BLaER1 (cell line): ENCODE results near the gene GALNT4.
A peak's percentile ranks its signal among the peaks of the same experiment; 100 is the strongest.

Source experiments
- H3K27ac ChIP-seq: shearing (Covaris generic); formaldehyde crosslinking; 2 replicates; pipeline ENCODE4 v1.8.1; 2022
- H3K27me3 ChIP-seq: shearing (Covaris generic); formaldehyde crosslinking; 2 replicates; pipeline ENCODE4 v1.8.1; 2022
- H3K36me3 ChIP-seq: shearing (Covaris generic); formaldehyde crosslinking; 2 replicates; pipeline ENCODE4 v1.8.1; 2022
- H3K4me1 ChIP-seq: shearing (Covaris generic); formaldehyde crosslinking; 2 replicates; pipeline ENCODE4 v1.8.1; 2022
- H3K4me2 ChIP-seq: shearing (Covaris generic); formaldehyde crosslinking; 2 replicates; pipeline ENCODE4 v1.8.1; 2022
- H3K4me3 ChIP-seq: shearing (Covaris generic); formaldehyde crosslinking; 2 replicates; pipeline ENCODE4 v1.8.1; 2022
- H3K9ac ChIP-seq: shearing (Covaris generic); formaldehyde crosslinking; 2 replicates; pipeline ENCODE4 v1.8.1; 2022
- H3K9me3 ChIP-seq: shearing (Covaris generic); formaldehyde crosslinking; 2 replicates; pipeline ENCODE4 v1.8.1; 2022
- H4K20me1 ChIP-seq: shearing (Covaris generic); formaldehyde crosslinking; 2 replicates; pipeline ENCODE4 v1.8.1; 2022
- Cebpa-rat ChIP-seq: shearing (Covaris generic); IDR thresholded peaks from 2 replicates; pipeline ENCODE4 v1.8.1; 2022

Gene GALNT4

DNA sequence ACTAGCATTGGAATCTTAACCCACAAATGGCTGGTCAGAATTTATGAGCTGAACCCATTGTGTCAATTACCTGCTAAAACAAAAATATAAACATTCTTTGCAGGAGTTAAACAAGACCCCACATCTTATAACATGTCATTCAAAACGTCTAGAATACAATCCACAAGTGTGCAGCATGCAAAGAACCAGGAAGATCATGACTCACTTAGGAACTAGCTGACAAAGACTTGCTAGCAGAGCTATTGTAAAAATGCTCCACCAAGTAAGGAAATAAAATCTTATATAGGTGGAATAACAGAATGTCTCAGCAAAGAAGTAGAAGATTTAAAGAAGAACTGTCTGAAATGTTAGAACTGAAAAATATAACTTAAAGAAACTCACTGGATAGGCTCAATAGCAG, 27.8 kb upstream of the GALNT4 start:
- Histone ChIP-seq H3K9me3 (no peaks in the 10 kb centered on the region), H3K27me3 (no peaks in the 10 kb centered on the region), H3K4me3 (no peak overlapping the region), H3K36me3 (no peaks in the 10 kb centered on the region), H3K4me2 (no peak overlapping the region), H3K4me1 (no peaks in the 10 kb centered on the region), H3K9ac (no peak overlapping the region), H3K27ac (no peak overlapping the region), H4K20me1 (no peaks in the 10 kb centered on the region)
- TF ChIP-seq Cebpa-rat: no peak

- Histone ChIP-seq H3K27ac (no peak overlapping the region), H3K4me1 (no peaks in the 10 kb centered on the region), H3K4me2 (no peak overlapping the region), H3K9ac (no peak overlapping the region), H3K27me3 (no peaks in the 10 kb centered on the region), H3K4me3 (no peak overlapping the region), H3K9me3 (no peaks in the 10 kb centered on the region), H4K20me1 (no peaks in the 10 kb centered on the region), H3K36me3 (no peaks in the 10 kb centered on the region)
- no peak for TF ChIP-seq Cebpa-rat
These were observed 27.2 kb upstream of the GALNT4 start for GRCh38 chr12:89551747-89552146.

- Histone ChIP-seq H3K36me3 (no peaks in the 10 kb centered on the region), H3K9ac (no peak overlapping the region), H3K27me3 (no peaks in the 10 kb centered on the region), H3K4me1 (peaks cover 18% of the 10 kb centered on the region), H4K20me1 (no peaks in the 10 kb centered on the region), H3K27ac (no peak overlapping the region), H3K4me3 (no peak overlapping the region), H3K4me2 (no peak overlapping the region), H3K9me3 (no peaks in the 10 kb centered on the region)
- TF ChIP-seq Cebpa-rat: no peak
These were observed 22.5 kb upstream of the GALNT4 start for GRCh38 chr12:89547101-89547500.

GRCh38 chr12:89546151-89546550, 21.6 kb upstream of the GALNT4 start:
- H3K36me3 ChIP-seq: no peaks in the 10 kb centered on the region
- peaks cover 18% of the 10 kb centered on the region for H3K4me1 ChIP-seq
- H3K4me2 ChIP-seq: no peak overlapping the region
- H3K9ac ChIP-seq: no peak overlapping the region
- no peak overlapping the region for H3K4me3 ChIP-seq
- no peak overlapping the region for H3K27ac ChIP-seq
- no peaks in the 10 kb centered on the region for H3K27me3 ChIP-seq
- no peak for TF ChIP-seq Cebpa-rat
- no peaks in the 10 kb centered on the region for H3K9me3 ChIP-seq
- H4K20me1 ChIP-seq: no peaks in the 10 kb centered on the region

DNA sequence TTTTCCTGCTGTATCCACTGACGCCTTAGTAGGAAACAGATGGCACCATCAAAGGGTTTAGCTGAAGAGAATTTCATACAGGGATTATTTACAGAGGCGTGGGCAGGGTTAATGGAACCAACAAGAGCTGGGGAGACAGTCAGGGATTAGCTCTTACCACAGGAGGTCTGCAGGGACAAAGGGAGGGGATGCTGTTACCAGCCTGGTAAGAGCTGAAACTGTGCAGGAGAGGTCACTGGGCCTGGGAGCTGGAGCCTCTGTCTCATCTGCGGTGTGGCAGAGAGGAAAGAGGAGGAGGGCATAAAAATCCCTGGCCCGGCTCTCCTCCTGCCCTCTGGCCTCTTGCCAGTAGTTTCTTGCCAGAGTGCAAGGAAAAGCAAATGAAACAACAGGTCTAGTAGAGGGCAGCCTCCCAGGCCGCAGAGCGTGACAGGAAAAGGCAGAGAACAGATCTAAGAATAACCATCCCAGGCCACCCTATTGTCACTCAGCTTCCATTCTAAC, 20.1 kb upstream of the GALNT4 start:
- no peak for TF ChIP-seq Cebpa-rat
- H3K4me1 ChIP-seq: peaks cover 18% of the 10 kb centered on the region
- H3K36me3 ChIP-seq: no peaks in the 10 kb centered on the region
- no peaks in the 10 kb centered on the region for H3K27me3 ChIP-seq
- H3K27ac ChIP-seq: peak overlapping the region; percentile 47; the same call in 1 of the 2 replicates
- no peak overlapping the region for H3K4me3 ChIP-seq
- H4K20me1 ChIP-seq: no peaks in the 10 kb centered on the region
- H3K9me3 ChIP-seq: no peaks in the 10 kb centered on the region
- peak overlapping the region; percentile 73 for H3K4me2 ChIP-seq
- H3K9ac ChIP-seq: peak overlapping the region; percentile 46; the same call in 1 of the 2 replicates

- Histone ChIP-seq H3K9ac (no peak overlapping the region), H3K36me3 (no peaks in the 10 kb centered on the region), H3K27me3 (no peaks in the 10 kb centered on the region), H3K4me3 (no peak overlapping the region), H3K4me2 (no peak overlapping the region), H3K4me1 (peaks cover 18% of the 10 kb centered on the region), H3K27ac (no peak overlapping the region), H4K20me1 (no peaks in the 10 kb centered on the region), H3K9me3 (no peaks in the 10 kb centered on the region)
- TF ChIP-seq Cebpa-rat: no peak
These were observed 19.4 kb upstream of the GALNT4 start for GRCh38 chr12:89544022-89544421.

- Histone ChIP-seq H3K27ac (no peak overlapping the region), H3K4me1 (peaks cover 18% of the 10 kb centered on the region), H3K9me3 (no peaks in the 10 kb centered on the region), H3K4me2 (no peak overlapping the region), H4K20me1 (no peaks in the 10 kb centered on the region), H3K36me3 (no peaks in the 10 kb centered on the region), H3K27me3 (no peaks in the 10 kb centered on the region), H3K9ac (no peak overlapping the region), H3K4me3 (no peak overlapping the region)
- TF ChIP-seq Cebpa-rat: no peak
These were observed 18.5 kb upstream of the GALNT4 start for GRCh38 chr12:89542912-89543592.

DNA sequence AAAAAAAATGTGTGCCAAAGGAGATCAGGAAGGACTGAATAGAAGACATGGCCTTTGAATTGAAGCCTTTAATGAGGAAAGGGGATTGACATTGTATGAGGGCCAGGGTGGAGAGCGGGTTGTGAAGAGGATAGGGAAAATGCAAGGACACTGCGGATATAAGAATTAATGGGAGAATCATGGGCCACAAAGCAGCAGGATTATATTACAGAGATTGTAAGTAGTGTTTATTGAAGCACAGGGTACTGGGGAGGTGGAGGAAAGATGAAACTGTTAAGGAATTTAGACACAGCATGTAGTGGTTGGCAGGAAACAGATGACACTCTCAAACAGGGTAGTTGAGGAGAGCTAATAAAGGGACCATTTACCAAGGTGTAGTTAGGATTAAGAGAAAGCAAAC, 17.6 kb upstream of the GALNT4 start:
- Histone ChIP-seq H3K27me3 (no peaks in the 10 kb centered on the region), H3K4me2 (no peak overlapping the region), H3K9ac (no peak overlapping the region), H3K4me1 (peaks cover 18% of the 10 kb centered on the region), H3K4me3 (no peak overlapping the region), H3K27ac (no peak overlapping the region), H3K36me3 (no peaks in the 10 kb centered on the region), H4K20me1 (no peaks in the 10 kb centered on the region), H3K9me3 (no peaks in the 10 kb centered on the region)
- no peak for TF ChIP-seq Cebpa-rat

DNA sequence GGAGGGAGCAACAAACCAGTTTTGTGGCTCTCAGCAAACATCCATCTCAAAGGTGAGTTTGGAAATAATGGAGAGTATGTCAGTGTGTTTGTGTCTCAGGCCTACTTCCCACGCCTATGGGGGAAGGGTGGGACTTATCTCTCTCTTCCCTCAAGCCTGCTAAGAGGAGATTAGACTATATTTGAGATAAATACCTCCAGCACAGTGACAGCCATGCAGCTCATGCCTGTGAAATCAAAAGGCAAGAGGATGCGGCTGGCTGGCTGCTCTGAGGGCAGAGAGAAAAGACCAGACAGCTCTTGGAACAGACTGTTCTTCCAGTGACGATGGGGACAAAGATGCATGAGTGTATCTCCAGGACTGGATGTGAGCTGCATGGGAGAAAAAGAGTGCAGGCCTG, 16.0 kb upstream of the GALNT4 start:
- Histone ChIP-seq H3K4me3 (no peak overlapping the region), H3K27ac (no peak overlapping the region), H3K4me2 (no peak overlapping the region), H3K4me1 (peaks cover 16% of the 10 kb centered on the region), H3K27me3 (no peaks in the 10 kb centered on the region), H3K9me3 (no peaks in the 10 kb centered on the region), H4K20me1 (no peaks in the 10 kb centered on the region), H3K9ac (no peak overlapping the region), H3K36me3 (no peaks in the 10 kb centered on the region)
- no peak for TF ChIP-seq Cebpa-rat

DNA sequence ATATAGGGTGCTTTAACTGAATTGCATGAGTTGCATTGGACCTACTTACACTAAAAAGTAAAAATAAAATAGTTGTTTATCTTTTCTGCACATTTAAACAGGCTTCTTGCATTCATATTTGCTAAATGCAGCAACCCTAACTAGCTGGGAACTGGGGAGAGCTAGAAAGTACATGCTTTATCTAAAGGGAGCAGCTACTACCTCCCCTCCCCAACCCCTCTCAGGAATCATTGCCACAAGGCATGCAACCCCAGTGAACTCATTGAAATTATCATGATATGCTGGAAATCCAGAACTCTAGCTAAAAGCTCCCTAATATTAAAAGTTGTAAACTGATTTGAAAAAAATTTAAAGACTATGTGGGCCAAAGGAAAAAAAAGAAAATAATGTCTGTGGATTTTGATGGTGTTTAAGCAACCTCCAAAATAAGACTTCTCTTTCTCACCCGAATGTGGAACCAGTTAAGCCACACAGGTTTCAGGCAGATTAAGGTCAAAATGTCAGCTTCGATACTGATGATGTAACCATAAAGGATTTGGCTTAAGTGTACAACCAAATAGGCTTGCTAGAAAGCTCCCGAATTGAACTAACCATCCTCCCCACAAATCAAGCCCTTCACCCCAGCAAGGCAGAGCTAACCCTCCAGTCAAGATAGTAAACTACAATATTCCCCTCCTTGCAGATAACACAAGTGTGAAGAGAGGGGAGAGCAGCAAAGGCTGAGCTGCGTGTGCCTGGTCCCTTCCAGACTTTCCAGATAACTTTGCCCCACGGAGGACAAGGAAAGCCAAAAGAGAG, 15.0 kb upstream of the GALNT4 start:
- H3K27ac ChIP-seq: no peak overlapping the region
- peaks cover 6% of the 10 kb centered on the region for H3K4me1 ChIP-seq
- no peaks in the 10 kb centered on the region for H4K20me1 ChIP-seq
- H3K36me3 ChIP-seq: no peaks in the 10 kb centered on the region
- H3K9ac ChIP-seq: no peak overlapping the region
- no peak overlapping the region for H3K4me3 ChIP-seq
- no peaks in the 10 kb centered on the region for H3K27me3 ChIP-seq
- H3K9me3 ChIP-seq: no peaks in the 10 kb centered on the region
- TF ChIP-seq Cebpa-rat: no peak
- no peak overlapping the region for H3K4me2 ChIP-seq
